HG03432 (cell line): Measurements from ENCODE around the gene MAP7D3.
"Not testable (repeated sequence)": the region's sequence is repeated elsewhere in the genome, so short reads cannot be mapped to it uniquely, and the experiment has no call there.

Experiments used
- ATAC-seq: cut with Tn5 transposase; IDR thresholded peaks from one replicate; pipeline ENCODE4 v1.9.1; 2021; ENCODE audit warnings: mild to moderate bottlenecking, moderate library complexity; ENCODE audit not compliant: unreplicated experiment

The MAP7D3 gene

GRCh38 chrX:136251041-136251991 lies at the start of gene MAP7D3:
MAP7D3 (minus strand) TSS chrX:136251400; CDS start chrX:136251358, 42 bp downstream.
- peak; percentile 93 for ATAC-seq

- ATAC-seq: not testable (repeated sequence)
Observed at GRCh38 chrX:136300721-136301120, 49.5 kb upstream of the MAP7D3 start, which contains the start of gene ADGRG4. ADGRG4 (plus strand) TSS chrX:136300963; CDS start chrX:136308778, 7,815 bp downstream.

GRCh38 chrX:136295380-136295779 lies 44.2 kb upstream of the MAP7D3 start:
- ATAC-seq: no peak

- no peak for ATAC-seq
Observed at GRCh38 chrX:136292656-136293055, 41.5 kb upstream of the MAP7D3 start.

- ATAC-seq: no peak
Observed at GRCh38 chrX:136291824-136292223, 40.6 kb upstream of the MAP7D3 start.

- ATAC-seq: not testable (repeated sequence)
Observed at GRCh38 chrX:136286375-136286774, 35.2 kb upstream of the MAP7D3 start.

- ATAC-seq: no peak
Observed at GRCh38 chrX:136275553-136275952, 24.4 kb upstream of the MAP7D3 start.

- ATAC-seq: no peak
Observed at GRCh38 chrX:136273986-136274385, 22.8 kb upstream of the MAP7D3 start.

GRCh38 chrX:136272325-136272724 lies 21.1 kb upstream of the MAP7D3 start:
- ATAC-seq: no peak

GRCh38 chrX:136271300-136271699 lies 20.1 kb upstream of the MAP7D3 start:
- peak; percentile 64 for ATAC-seq

GRCh38 chrX:136269921-136270320 lies 18.7 kb upstream of the MAP7D3 start:
- no peak for ATAC-seq

GRCh38 chrX:136268051-136269048 lies 17.1 kb upstream of the MAP7D3 start:
- peak; percentile 83 for ATAC-seq

GRCh38 chrX:136266828-136267227 lies 15.6 kb upstream of the MAP7D3 start:
- ATAC-seq: no peak

GRCh38 chrX:136262812-136263315 lies 11.7 kb upstream of the MAP7D3 start:
- no peak for ATAC-seq

GRCh38 chrX:136262243-136262642 lies 11.0 kb upstream of the MAP7D3 start:
- no peak for ATAC-seq

- no peak for ATAC-seq
Observed at GRCh38 chrX:136261321-136261720, 10.1 kb upstream of the MAP7D3 start.

GRCh38 chrX:136260776-136261175 lies 9.6 kb upstream of the MAP7D3 start:
- no peak for ATAC-seq

- no peak for ATAC-seq
Observed at GRCh38 chrX:136259543-136259942, 8.3 kb upstream of the MAP7D3 start.

GRCh38 chrX:136258951-136259350 lies 7.8 kb upstream of the MAP7D3 start:
- no peak for ATAC-seq

- no peak for ATAC-seq
Observed at GRCh38 chrX:136256026-136256425, 4.8 kb upstream of the MAP7D3 start.

GRCh38 chrX:136255541-136255940 lies 4.3 kb upstream of the MAP7D3 start:
- no peak for ATAC-seq
